HL-60 (cell line): ENCODE results near the gene DYRK1A.

ENCODE experiments used
- DNase-seq, 2 experiments: peaks; one replicate each; pipeline ENCODE4 v3.0.0-alpha.2; 2010 to 2020; ENCODE audit warnings: low read depth in 1 of 2, low spot score in 1 of 2
- H3K27ac ChIP-seq: fragments of 250-450 bp; sonication (Bioruptor Pico); replicated peaks from 2 replicates; pipeline ENCODE4 v1.5.1; 2020; ENCODE audit warnings: mild to moderate bottlenecking, moderate library complexity
- H3K27me3 ChIP-seq: fragments of 250-450 bp; sonication (Bioruptor Pico); 2 replicates; pipeline ENCODE4 v1.5.1; 2021; ENCODE audit warnings: mild to moderate bottlenecking, moderate library complexity; ENCODE audit not compliant: insufficient read depth, poor library complexity, severe bottlenecking
- H3K4me3 ChIP-seq: replicated peaks from 2 replicates; pipeline ENCODE4 v1.5.1; 2011; ENCODE audit warnings: mild to moderate bottlenecking, control low read depth, low read length; ENCODE audit not compliant: insufficient read depth
- GABPA ChIP-seq: IDR thresholded peaks from 2 replicates; pipeline ENCODE4 v1.6.1; 2012; ENCODE audit warnings: low read depth
- POLR2AphosphoS5 ChIP-seq: IDR thresholded peaks from 2 replicates; pipeline ENCODE4 v1.6.1; 2012; ENCODE audit warnings: low read depth
- SPI1 ChIP-seq: IDR thresholded peaks from 2 replicates; pipeline ENCODE4 v1.6.1; 2012; ENCODE audit warnings: low read depth, mild to moderate bottlenecking, borderline replicate concordance
- TF ChIP-seq, protein P1 (sequence below): IDR thresholded peaks from one replicate; pipeline ENCODE4 v1.5.1; 2011; ENCODE audit warnings: low read length, control low read depth, inconsistent platforms; ENCODE audit not compliant: insufficient read depth
- TF ChIP-seq, protein P2 (sequence below): IDR thresholded peaks from 2 replicates; pipeline ENCODE4 v1.6.1; 2012; ENCODE audit warnings: low read depth; ENCODE audit not compliant: insufficient replicate concordance

Gene DYRK1A

DNA sequence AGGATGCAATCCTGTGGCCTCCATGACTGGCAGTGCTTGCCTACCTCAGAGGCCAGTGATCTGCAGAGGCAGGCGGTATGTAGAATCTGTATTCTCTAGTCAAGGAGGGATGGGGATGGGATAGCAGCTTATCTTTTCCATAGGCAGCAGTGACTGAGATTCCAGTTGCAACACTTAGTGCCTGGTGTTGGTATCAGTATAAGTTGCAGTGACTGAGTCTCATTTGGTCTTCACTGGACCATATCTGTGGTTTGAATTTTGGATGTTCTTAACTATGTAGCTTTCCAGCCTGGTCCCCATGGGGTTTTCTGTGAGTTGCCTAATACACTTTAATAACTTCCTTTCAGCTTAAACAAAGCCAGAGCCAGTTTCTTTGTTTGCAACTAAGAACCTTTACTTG is 16.5 kb downstream of the DYRK1A start:
- DNase-seq, result no peak
- TF ChIP-seq, protein P1, sequence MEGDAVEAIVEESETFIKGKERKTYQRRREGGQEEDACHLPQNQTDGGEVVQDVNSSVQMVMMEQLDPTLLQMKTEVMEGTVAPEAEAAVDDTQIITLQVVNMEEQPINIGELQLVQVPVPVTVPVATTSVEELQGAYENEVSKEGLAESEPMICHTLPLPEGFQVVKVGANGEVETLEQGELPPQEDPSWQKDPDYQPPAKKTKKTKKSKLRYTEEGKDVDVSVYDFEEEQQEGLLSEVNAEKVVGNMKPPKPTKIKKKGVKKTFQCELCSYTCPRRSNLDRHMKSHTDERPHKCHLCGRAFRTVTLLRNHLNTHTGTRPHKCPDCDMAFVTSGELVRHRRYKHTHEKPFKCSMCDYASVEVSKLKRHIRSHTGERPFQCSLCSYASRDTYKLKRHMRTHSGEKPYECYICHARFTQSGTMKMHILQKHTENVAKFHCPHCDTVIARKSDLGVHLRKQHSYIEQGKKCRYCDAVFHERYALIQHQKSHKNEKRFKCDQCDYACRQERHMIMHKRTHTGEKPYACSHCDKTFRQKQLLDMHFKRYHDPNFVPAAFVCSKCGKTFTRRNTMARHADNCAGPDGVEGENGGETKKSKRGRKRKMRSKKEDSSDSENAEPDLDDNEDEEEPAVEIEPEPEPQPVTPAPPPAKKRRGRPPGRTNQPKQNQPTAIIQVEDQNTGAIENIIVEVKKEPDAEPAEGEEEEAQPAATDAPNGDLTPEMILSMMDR, result no peak
- TF ChIP-seq, protein P2, sequence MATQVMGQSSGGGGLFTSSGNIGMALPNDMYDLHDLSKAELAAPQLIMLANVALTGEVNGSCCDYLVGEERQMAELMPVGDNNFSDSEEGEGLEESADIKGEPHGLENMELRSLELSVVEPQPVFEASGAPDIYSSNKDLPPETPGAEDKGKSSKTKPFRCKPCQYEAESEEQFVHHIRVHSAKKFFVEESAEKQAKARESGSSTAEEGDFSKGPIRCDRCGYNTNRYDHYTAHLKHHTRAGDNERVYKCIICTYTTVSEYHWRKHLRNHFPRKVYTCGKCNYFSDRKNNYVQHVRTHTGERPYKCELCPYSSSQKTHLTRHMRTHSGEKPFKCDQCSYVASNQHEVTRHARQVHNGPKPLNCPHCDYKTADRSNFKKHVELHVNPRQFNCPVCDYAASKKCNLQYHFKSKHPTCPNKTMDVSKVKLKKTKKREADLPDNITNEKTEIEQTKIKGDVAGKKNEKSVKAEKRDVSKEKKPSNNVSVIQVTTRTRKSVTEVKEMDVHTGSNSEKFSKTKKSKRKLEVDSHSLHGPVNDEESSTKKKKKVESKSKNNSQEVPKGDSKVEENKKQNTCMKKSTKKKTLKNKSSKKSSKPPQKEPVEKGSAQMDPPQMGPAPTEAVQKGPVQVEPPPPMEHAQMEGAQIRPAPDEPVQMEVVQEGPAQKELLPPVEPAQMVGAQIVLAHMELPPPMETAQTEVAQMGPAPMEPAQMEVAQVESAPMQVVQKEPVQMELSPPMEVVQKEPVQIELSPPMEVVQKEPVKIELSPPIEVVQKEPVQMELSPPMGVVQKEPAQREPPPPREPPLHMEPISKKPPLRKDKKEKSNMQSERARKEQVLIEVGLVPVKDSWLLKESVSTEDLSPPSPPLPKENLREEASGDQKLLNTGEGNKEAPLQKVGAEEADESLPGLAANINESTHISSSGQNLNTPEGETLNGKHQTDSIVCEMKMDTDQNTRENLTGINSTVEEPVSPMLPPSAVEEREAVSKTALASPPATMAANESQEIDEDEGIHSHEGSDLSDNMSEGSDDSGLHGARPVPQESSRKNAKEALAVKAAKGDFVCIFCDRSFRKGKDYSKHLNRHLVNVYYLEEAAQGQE, result no peak
- no peak for TF ChIP-seq SPI1
- TF ChIP-seq POLR2AphosphoS5, result no peak
- TF ChIP-seq GABPA, result no peak
- H3K27ac ChIP-seq, result no peak overlapping the region

DNA sequence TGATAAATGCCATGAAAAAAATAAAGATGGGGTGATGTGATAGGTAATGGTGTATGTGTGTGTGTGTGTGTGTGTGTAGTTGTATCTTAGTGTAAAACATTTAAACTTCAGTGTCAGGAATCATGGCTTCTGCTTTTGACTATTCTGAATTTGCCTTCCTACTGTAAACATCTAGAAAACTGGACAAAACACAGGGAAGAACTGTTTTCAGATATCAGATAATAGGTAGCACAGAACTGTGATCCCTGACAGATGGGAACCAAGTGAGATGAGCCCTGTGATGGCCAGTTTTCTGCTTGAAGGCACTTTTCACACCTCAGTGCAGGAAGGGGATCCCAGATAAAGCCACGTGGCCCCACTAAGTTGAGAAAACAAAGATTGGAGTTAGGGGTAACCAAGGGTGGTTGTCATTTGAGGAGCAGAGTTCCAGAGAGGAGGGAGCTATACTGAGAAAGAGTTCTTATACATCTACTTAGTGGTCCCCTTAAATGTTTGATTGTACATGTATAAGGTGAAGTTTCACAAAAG is 17.3 kb downstream of the DYRK1A start:
- Histone ChIP-seq H3K4me3 (no peak overlapping the region), H3K27ac (no peak overlapping the region), H3K27me3 (no peaks in the 10 kb centered on the region)
- DNase-seq, result no peak
- TF ChIP-seq, protein P1, result no peak
- TF ChIP-seq SPI1, result no peak
- TF ChIP-seq, protein P2, result no peak
- no peak for TF ChIP-seq GABPA
- no peak for TF ChIP-seq POLR2AphosphoS5

More for the DNA sequence above, 16.5 kb downstream of the DYRK1A start:
- Histone ChIP-seq H3K27me3 (no peaks in the 10 kb centered on the region), H3K4me3 (no peak overlapping the region)

DNA sequence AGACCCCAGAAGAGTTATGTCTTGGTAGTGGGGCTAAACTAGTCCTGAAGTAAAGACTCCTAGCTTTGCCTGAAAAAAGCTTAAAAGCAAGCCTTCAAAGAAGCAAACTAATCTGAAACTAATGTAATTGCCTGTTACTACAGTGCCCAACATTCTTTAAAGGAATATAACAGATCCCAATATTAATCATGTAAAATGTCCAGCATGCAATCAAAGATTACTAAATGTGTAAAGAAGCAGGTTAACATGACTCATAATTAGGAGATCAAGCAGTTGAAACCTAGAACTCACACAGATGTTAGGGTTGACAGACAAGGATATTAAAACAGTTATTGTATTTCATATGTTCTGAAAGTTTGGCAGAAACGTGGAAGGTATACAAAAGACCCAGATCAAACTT is 17.8 kb downstream of the DYRK1A start:
- Histone ChIP-seq H3K27ac (no peak overlapping the region), H3K4me3 (no peak overlapping the region), H3K27me3 (no peaks in the 10 kb centered on the region)
- no peak for DNase-seq
- TF ChIP-seq GABPA, result no peak

DNA sequence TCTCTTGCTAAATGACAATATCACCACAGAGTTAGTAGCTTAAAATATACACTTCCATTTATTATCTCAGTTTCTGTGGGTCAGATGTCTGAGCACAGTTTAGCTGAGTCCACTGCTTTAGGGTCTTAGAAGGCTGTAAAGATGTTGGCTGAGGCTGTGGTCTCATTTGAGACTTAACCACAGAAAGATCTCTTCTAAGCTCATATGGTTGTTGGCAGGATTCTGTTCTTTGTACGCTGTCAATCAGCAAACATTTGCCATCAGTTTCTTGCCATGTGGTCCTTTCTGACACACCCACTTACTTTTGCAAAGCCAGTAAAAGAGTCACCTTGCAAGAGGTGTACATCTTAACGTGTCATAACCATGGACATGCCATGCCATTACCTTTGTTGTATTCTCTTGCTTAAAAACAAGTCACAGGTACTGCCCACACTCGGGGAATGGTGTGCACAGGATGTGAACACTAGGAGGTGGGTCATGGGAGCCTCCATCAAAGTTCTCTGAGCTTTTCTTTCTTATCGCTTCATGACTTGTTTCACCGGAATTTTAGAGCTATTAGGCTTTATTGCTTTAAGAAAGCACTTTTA is 18.7 kb downstream of the DYRK1A start:
- TF ChIP-seq SPI1, result no peak
- TF ChIP-seq, protein P2, result no peak
- TF ChIP-seq GABPA, result no peak
- Histone ChIP-seq H3K27ac (no peak overlapping the region), H3K4me3 (no peak overlapping the region), H3K27me3 (no peaks in the 10 kb centered on the region)
- no peak for DNase-seq
